ENCODE data around the gene MCTP1.

The MCTP1 gene

DNA sequence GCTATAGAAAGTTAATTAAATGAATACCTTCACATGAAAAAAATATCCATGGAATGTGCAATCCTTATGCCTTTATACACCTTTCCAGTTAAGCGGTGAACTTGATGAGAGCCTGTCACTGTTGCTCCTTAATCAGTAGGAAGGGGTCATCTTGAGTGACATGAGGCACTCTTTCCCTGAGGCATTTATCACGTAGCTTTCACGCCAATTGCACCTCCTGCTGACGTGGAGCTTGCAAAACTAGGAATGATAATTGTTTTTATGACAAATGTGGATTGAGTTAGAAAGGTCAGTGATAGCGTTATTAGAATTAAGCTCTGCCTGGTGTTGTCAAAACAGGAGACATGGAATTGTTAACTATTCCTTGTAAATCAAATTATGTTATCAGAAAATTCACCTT is 586.7 kb downstream of the MCTP1 start:
- no peak for DNase-seq (ENCODE audit: low read depth)

DNA sequence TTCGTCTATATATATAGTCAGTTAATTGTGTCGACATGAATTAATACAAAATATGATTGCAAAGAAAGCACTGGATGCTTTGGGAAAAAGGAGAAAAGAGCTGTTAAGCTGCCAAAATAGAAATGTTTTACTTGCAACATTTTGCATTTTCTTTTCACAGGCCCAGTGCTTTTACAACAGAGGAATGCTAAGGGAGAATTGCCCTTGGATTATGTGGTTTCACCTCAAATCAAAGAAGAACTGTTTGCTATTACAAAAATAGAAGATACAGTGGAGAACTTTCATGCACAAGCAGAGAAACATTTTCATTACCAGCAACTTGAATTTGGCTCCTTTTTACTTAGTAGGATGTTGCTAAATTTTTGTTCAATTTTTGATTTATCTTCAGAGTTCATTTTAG is 590.2 kb downstream of the MCTP1 start:
- DNase-seq (ENCODE audit: low read depth), result no peak

DNA sequence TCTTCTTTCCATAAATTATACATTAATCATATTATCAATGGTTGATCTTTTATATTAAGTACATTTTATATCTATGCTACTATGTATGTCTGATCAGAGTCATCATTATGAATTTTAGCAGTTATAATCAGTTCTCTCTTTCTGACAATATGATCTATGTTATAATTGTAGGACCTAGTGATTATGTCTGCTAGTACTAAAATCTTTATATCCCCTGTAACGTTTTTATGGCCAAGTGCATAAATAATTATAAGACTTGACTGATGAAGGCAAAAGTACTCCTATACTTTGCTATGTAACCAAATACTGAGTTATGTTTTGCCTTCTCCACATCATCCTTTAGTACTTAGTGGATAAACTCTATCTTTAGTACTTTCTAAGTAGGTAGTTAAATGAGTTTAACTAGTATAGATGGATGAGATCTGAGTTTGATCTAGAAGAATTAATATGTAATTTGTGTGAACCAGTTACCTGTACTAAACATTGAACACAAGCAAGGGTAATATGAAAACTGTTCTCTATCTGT is 591.0 kb downstream of the MCTP1 start:
- DNase-seq (ENCODE audit: low read depth), result no peak

DNA sequence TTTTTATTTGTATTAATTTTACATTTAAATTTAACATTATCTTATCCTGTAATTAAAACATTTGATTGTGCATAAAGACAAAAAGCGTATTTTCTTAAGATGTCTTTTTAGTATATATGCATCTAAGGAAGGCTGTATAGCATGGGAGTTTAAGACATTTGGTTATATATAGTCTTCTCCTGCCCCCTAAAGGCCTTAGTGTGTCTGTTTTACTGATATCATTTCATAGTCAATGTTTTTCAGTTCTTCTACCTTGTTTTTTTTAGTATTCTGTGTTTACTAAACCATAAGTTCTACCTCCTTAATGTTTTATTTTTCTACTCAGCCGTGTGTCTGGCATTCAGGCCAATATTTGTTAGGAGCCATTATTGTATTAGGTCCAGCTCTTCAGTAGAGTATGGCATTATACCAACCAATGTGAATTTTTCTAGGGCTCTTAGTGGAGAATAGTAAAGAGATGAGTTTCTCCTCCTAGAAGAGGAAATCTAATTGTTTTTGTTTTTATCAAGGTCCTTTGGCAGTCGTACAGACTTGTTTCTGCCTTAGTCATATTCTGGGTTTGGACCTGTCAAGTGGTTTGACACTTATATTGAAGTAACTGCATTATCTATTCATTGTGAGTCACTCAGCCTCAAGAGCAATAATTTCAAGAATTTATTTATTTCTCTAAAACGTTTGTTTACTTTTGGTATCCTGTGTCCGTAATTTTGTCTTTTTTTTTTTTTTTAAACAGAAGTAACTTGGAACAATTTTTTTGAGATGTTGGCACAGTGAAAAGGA is 591.7 kb downstream of the MCTP1 start:
- no peak for DNase-seq (ENCODE audit: low read depth)

DNA sequence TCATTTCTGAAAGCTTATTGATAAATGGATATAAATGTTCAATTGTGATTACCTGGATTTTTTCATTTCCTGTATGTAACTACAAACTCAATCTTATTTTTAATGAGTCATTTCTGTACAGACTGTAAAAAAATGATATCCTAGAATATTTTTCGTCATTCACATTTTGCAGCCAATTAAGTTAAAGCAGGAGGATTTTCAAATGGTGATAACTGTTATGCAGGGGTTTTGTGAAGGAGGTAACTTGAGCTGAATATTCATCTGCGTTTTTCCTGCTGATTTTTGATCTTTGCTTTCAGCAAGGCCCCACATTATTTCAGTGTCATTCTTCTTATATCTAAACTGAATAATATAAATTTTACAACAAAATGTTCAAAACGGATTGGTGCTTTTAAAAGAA is 592.3 kb downstream of the MCTP1 start:
- no peak for DNase-seq (ENCODE audit: low read depth)

DNA sequence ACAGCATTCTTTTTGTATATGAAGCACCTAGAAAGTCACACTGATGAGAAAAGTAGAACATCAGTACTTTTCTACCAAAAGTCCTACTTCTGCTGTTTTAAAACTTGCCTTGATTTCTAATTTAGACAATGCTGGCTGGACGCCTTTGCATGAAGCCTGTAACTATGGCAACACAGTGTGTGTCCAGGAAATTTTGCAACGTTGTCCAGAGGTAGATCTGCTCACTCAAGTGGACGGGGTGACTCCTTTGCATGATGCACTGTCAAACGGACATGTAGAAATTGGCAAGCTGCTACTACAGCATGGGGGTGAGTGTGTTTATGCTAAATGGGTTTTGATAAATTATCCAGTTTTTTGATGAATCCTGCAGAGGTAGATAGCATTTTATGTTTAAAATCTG is 592.9 kb downstream of the MCTP1 start:
- DNase-seq (ENCODE audit: low read depth), result no peak

DNA sequence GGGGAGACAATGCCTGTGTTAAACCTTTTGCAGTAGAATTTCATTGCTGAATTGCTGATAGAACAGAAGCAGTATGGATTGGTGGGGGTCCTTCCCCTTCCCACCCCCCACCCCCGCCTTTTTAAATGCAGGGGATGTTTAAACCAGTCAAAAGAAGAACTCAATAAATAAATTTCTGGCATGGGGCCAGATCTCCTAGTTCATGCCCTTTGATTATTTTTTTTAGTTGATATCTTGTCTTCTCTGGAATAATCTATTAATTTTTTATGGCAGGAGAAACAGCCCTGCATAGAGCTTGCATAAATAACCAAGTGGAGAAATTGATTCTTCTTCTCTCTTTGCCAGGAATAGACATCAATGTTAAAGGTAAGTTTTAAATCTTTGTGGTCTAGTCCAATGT is 593.6 kb downstream of the MCTP1 start:
- DNase-seq (ENCODE audit: low read depth), result no peak

DNA sequence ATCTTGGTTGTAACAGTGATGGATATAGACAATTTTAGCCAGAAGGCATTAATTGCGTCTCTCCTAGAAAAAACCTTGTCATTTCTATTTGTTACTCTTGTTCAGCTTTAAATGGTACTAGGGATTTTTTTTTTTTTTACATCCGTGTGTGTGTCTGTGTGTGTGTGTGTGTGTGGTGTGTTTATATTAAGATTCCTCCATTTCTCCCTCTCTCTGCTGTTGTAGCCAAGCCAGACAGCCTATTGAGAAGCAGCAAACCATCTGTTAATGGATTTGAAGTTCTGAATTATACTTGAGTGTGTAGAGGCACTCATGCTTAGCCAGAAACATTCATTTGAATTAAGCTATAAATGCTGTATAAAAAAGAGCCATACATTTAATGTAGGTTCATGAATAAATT is 594.1 kb downstream of the MCTP1 start:
- no peak for DNase-seq (ENCODE audit: low read depth)

DNA sequence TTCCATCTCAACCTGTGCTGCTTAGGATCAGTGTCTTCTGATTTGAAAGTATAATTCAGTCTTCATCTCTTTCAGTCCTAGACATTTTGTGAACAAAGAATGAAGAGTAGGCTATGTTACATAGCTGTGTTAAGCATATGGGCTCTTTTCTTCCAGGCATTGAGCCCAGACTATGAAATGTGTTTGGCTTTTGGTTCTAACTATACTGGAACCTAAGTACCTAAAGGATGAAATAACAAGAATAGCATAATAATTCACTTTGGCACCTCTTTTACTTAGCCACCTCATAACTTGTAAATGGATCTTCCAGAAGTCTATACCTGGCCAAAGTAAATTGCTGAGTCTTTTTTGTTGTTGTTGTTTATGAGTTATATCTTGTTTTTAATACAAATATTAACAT is 595.0 kb downstream of the MCTP1 start:
- DNase-seq (ENCODE audit: low read depth), result no peak

DNA sequence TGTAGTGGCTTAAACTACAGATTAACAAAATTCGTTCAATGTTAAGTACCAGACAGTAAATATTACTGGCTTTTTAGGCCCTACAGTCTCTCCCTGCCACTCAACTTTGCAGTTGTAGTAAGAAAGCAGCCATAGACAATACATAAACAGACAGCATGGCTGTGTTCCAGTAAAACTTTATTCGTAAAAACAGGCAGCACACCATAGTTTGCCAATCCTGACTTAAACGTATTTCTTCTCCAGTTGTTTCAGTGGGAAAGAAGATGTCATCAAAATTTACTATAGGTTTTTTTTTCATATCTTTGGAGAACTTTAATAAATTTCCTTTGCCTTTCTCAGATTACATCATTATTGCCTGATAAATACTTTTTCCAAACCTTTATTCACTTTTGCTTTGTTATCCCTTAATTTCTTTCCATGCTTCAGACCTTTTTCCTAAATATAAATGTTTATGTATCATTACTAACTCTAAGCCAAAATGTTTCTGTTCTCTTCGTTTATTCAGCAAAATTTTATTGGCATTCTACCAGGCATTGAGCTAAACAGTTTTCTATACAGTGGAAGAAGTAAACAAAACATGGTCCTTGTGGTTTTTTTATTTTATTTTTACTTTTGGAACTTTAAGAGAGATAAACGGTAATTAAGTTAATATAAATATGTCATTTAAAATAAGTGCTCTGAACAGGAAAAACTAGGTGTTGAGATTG is 601.9 kb downstream of the MCTP1 start:
- DNase-seq (ENCODE audit: low read depth), result no peak

DNA sequence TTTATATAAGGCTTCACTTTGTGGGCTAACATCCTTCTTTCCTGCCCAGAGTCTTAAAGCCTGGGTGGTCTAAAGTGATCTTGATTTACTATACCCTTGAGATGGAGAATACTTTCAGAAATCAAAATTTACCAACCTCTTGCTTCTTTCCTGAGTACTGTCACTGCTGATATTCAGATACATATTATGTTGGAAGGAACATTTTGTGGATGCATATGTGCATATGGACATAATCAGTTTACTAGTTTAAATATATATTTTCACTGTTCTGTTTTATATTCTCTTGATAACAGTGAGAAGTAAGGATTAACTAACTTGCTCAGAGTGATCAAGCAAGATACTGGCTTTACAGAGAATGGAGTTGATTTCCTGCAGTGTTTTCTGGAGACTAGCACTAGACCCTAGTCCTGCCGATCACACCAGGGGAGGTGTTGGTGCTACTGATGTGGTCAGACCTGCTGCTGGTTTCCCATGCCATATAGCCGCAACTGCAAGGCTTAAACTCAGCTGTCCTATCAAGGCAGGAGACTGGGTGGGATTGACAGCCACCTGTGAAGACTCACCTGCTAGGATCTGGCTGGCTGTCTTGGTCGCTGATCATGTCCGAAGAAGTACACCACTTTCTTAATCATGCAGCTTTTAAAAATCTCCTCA is 608.8 kb downstream of the MCTP1 start:
- DNase-seq (ENCODE audit: low read depth), result no peak

DNA sequence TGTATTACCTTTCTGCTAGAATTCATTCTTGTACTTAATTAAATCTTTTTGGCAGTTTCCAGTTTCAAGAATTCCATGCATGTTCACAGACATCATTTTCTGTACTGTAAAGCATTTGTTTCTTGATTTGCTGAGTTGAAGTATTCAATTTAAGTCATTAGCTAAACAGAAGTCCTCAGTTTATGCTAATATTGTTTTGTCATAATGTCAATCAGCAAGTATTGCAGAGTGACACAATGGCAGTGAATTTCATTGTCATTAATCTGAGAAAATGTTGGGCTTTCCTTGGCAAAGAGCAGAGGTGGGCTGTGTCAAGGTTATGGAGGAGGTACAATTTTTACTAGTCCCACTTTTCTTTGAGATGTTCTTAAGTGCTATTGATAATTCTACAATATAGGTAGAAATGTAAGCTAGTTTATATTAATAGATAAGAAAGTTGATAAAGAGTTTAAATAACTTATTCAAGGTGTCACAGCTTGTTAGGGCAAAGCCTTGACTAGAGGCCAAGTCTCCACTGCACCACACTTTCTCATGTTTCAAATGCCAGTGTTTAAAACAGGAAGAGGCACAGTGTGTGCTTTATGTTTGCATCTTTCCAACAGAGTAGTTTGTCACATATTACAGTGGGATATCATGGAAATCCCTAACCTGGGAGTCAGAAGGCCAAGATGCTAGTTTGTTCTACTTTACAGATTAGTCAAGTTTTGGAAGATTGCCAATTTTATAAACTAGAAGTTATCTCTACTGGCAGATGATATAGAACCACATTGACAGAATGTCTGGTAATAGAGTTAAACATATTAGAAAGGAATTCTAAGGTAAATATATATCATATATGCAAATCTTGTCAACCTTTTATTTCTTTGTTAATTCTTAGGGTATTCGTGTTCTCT is 610.2 kb downstream of the MCTP1 start:
- no peak for DNase-seq (ENCODE audit: low read depth)

DNA sequence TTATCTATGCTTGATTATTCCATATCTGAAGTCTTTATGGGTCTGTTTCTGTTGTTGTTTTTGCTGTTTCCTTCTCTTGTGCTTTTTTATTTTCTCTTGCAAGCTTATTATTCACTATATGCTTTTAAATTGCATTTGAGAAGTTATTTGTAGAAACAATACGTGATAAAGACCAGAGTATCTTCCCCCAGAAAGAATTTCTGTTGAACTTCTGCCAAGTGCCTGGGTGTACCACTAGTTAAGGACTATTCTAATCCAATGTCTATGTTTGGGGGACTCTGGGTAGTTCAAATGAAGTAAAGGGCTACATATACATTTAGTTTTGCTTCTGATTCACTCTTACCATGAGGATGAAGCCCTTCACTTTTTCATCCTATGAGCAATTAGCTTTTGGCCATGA is 612.1 kb downstream of the MCTP1 start:
- no peak for DNase-seq (ENCODE audit: low read depth)

DNA sequence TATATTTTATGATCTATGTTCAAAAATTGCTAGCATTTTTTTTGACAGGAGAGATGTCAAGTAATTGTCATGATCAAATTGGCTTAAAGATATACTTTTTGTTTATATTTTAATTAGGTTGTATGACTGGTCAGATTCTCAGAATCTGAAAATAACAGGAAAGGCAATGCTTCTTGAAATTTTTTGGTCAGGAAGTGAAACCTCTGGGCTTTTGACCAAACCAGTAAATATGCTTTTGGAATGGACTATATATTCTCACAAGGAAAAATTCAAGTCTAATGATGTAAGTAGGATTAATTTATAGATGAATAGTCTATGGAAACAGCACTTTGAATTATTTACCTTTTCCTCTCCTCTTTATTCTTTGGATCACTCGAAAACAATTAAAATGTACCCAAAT is 614.2 kb downstream of the MCTP1 start:
- DNase-seq (ENCODE audit: low read depth), result no peak

DNA sequence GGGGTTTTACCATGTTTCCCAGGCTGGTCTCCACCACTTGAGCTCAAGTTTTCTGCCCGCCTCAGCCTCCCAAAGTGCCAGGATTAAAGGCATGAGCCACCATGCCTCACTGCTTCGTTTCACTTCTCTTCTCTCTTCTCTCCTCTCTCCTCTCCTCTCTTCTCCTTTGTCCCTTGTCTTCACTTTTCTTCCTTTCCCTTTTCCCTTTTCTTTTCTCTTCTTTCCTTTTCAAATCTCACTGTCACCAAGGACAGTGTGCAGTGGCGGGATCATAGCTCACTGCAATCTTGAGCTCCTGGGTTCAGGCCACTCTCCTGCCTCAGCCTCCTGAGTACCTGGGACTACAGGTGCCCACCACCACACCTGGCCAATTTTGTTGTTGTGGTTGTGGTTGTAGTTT is 617.0 kb downstream of the MCTP1 start:
- DNase-seq (ENCODE audit: low read depth), result no peak

DNA sequence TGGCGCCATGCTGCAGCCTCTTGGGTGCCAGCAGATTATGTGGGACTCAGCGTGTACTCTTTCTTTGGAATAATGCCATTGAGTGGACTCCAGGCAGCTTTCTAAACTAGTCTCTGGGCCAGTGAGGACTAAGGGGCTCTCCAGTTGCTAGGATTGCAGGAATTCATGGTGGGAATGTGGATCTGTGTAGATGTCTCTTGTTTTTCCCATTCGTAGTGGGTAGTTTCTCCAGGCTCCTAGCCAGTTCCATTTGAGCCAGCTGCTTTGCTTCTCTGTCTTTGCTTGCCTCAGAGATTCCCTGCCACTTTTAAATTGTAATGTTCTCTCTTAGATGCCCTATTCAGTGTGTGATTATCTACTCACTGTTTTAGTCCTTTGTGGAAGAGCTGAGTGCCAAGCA is 623.8 kb downstream of the MCTP1 start:
- no peak for DNase-seq (ENCODE audit: low read depth)

DNA sequence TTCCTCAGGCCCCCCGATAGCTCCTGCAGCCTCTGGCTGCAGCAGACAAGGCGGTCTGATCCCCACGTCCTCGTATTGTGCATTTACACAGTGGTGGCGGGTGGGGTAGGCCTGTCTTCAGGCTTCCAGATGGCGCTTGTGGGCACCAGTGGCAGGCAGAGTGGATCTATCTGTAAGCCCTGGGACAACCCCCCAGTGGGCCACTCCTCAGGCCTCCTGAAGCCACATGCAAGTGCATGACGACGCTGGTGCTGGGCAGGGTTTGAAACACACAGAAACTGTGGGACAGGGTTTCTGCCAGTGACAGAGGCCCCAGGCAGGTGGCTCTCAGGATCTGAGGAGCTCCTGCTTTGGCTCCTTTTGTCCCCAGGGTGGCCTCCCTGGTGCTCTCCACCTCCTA is 624.4 kb downstream of the MCTP1 start:
- no peak for DNase-seq (ENCODE audit: low read depth)

DNA sequence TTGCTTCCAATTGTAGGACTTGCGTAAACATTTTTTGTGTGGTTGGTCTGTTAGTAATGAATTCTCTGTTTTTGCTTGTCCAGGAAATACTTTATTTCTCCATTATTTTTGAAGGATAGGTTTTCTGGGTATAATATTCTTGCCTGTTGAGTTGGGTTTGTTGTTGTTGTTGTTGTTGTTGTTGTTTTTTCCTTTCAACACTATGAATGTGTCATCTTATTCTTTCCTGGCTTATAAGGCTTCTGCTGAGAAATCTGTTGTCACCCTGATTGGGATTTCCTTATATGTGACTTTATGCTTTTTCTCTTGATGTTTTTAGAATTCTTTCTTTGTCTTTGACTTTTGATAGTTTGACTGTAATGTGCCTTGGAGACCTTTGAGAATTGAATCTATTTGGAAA is 626.6 kb downstream of the MCTP1 start:
- no peak for DNase-seq (ENCODE audit: low read depth)

Measured in activated T-cell treated with anti-CD3 and anti-CD28 coated beads for 24 hours (primary cell).